ENCODE measurements around the gene CCL18. TPM values are rescaled to one million over a fixed set of nuclear protein-coding genes. Genes with fewer than 3 reads are reported as not detected.

Gene CCL18
- total and polyA plus RNA-seq, 2 of the 8 experiments (the other 6 are each of a cell fraction or from before 2014, with no cell fraction given), result not detected

DNA sequence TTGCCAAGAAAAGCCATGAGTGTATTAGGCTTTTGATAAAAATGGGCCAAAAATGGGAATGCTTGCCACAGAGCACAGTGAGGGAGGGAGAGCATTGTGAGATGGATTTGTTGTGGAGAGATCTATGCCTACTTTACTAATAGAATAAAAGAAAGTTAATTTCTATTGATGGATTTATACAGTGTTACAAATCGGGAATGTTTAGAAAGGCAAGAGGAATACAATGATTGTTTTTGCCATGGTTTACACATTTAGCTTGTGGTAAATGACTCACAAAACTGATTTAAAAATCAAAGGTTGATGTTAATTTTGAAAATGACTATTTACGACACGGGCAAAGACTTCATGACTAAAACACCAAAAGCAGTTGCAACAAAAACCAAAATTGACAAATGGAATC lies 56.1 kb downstream of the CCL18 start:
- H2AFZ ChIP-seq (ENCODE audit: low read length), result no peak overlapping the region
- no peak for DNase-seq (ENCODE audit: low read depth in 1 of 2, low spot score in 2 of 2)
- no peaks in the 10 kb centered on the region for H3K27me3 ChIP-seq (replicated peaks in 1 of 4; ENCODE audit: control insufficient read depth in 3 of 4, extremely low read depth in 1 of 4, insufficient read depth in 3 of 4, low read length in 3 of 4)
- H3K23me2 ChIP-seq (ENCODE audit: low read depth, low read length), result no peaks in the 10 kb centered on the region
- H3K79me2 ChIP-seq (ENCODE audit: control insufficient read depth in 1 of 2, insufficient read depth in 2 of 2, low read length in 2 of 2), result no peaks in the 10 kb centered on the region
- H3K18ac ChIP-seq (ENCODE audit: extremely low read depth, low read length), result no peak overlapping the region
- H2BK120ac ChIP-seq (replicated peaks; ENCODE audit: low read depth, low read length), result no peak overlapping the region
- H3K56ac ChIP-seq (replicated peaks; ENCODE audit: insufficient read length, low read depth, low read length), result no peak overlapping the region
- no peak overlapping the region for H3K23ac ChIP-seq (ENCODE audit: insufficient read length)
- no peak overlapping the region for H3K14ac ChIP-seq (ENCODE audit: insufficient read length)
- no peak overlapping the region for H2BK5ac ChIP-seq (ENCODE audit: low read depth, low read length)
- H2BK12ac ChIP-seq (ENCODE audit: low read depth, low read length), result no peak overlapping the region
- no peak overlapping the region for H4K91ac ChIP-seq (replicated peaks; ENCODE audit: insufficient read length, low read length)
- no peak overlapping the region for H2BK20ac ChIP-seq (ENCODE audit: low read length)
- ChIA-PET POLR2A (ENCODE audit: partially characterized antibody) (no interaction called here), CTCF (ENCODE audit: partially characterized antibody) (interaction anchor here (0.7 to 3.6 kb wide), 2 partner anchors 29 to 31 kb away, joined by 3 to 11 read pairs; no protein-coding TSS in a partner anchor)
- peaks cover 0 to 9% (median 5%) of the 10 kb centered on the region in 4 experiments; a peak in 6 of 7 replicates for H3K4me1 ChIP-seq (replicated peaks in 1 of 4; ENCODE audit: control insufficient read depth in 3 of 4, insufficient read depth in 4 of 4, low read length in 3 of 4)
- H4K5ac ChIP-seq (ENCODE audit: insufficient read length, low read depth, low read length), result no peak overlapping the region
- no peaks in the 10 kb centered on the region for H3K36me3 ChIP-seq (ENCODE audit: control insufficient read depth in 2 of 4, insufficient read depth in 4 of 4, low read length in 3 of 4)
- H3K4me2 ChIP-seq (ENCODE audit: insufficient read depth in 1 of 2, low read depth in 2 of 2, low read length in 2 of 2), result no peak overlapping the region
- no peak overlapping the region for H2AK5ac ChIP-seq (ENCODE audit: low read depth, low read length)
- H3K4me3 ChIP-seq (ENCODE audit: extremely low read depth in 1 of 4, insufficient read depth in 2 of 4, low read depth in 3 of 4, low read length in 4 of 4), result no peak overlapping the region
- no peak for FAIRE-seq
- H3K9me3 ChIP-seq (ENCODE audit: insufficient read depth in 2 of 2, low read depth in 1 of 2, low read length in 1 of 2), result no peaks in the 10 kb centered on the region
- no peaks in the 10 kb centered on the region for H3K79me1 ChIP-seq (ENCODE audit: low read depth, low read length)
- H3K9ac ChIP-seq (replicated peaks in 1 of 4; ENCODE audit: extremely low read depth in 1 of 4, low read depth in 3 of 4, low read length in 3 of 4), result no peak overlapping the region
- no peak overlapping the region for H2BK15ac ChIP-seq (ENCODE audit: low read length)
- H3K27ac ChIP-seq (ENCODE audit: low read depth, low read length), result no peak overlapping the region
- H4K8ac ChIP-seq (ENCODE audit: extremely low read depth, insufficient read depth, low read length), result no peak overlapping the region
- no peak overlapping the region for H3K4ac ChIP-seq (replicated peaks; ENCODE audit: insufficient read length, low read depth, low read length)
- 91% methylated on average over 3 of the region's 3 CpGs; no CpG with 5 or more reads in 1 of the 2 experiments for WGBS, 2 experiments (ENCODE audit: extremely low coverage in 1 of 2, insufficient coverage in 1 of 2, insufficient read length in 1 of 2, insufficient replicate concordance in 2 of 2, low coverage in 1 of 2, low lambda C conversion rate in 2 of 2, missing lambda C conversion rate in 1 of 2)
- peaks cover 0 to 1% of the 10 kb centered on the region in 2 experiments for H4K20me1 ChIP-seq (replicated peaks in 1 of 2; ENCODE audit: control insufficient read depth in 1 of 2, insufficient read depth in 2 of 2, low read length in 2 of 2)
- TF ChIP-seq POU5F1 (IDR thresholded peaks at IDR 0.05; ENCODE audit: low read depth, low read length) (no peak), CREB1 (IDR thresholded peaks at IDR 0.05) (no peak), EZH2 (IDR thresholded peaks at IDR 0.05; ENCODE audit: low read depth, low read length, severe bottlenecking) (no peak), NRF1 (IDR thresholded peaks at IDR 0.05; ENCODE audit: low read depth, low read length) (no peak), RAD21 (IDR thresholded peaks at IDR 0.05 in 1 of 2, conservative IDR thresholded peaks at IDR 0.05 in 1 of 2; ENCODE audit: low read depth in 2 of 2, low read length in 2 of 2) (no peak), CTBP2 (IDR thresholded peaks at IDR 0.05; ENCODE audit: borderline replicate concordance, insufficient read depth, insufficient read length, low read length) (no peak), PHF8 (conservative IDR thresholded peaks at IDR 0.05; ENCODE audit: low read depth, low read length) (no peak), POLR2A (IDR thresholded peaks at IDR 0.05; ENCODE audit: control extremely low read depth in 1 of 2, low read depth in 2 of 2, low read length in 2 of 2) (no peak), ATF2 (IDR thresholded peaks at IDR 0.05; ENCODE audit: low read length) (no peak), E2F6 (IDR thresholded peaks at IDR 0.05) (no peak)

Measured in H1 (cell line).